ENCODE measurements around the gene MTMR8.

DNA sequence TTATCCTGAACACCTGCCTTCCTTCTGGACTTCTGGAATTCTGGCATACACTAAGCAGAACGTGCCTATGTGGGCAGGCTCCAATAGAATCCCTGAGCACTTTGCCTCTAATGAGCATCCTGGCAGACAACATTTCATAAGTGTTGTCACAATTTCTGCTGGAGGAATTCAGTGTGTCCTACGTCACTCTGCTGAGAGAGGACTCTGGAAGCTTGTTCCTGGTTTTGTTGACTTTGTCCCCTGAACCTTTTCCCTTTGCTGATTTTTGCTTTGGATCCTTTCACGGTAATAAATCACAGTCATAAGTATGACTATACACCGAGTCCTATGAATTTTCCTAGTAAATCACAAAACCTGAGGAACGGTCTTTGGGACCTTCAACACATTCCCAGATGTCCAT lies 43.2 kb downstream of the MTMR8 start:
- TF ChIP-seq CTCF (optimal IDR thresholded peaks at IDR 0.05 in 1 of 3, IDR thresholded peaks at IDR 0.05 in 1 of 3, conservative IDR thresholded peaks at IDR 0.05 in 1 of 3; ENCODE audit: extremely low read depth in 1 of 3, insufficient read depth in 2 of 3, low read length in 3 of 3), result no peak
- TF ChIP-seq EZH2 (IDR thresholded peaks at IDR 0.05; ENCODE audit: low read length), result no peak

All from keratinocyte (primary cell).